ENCODE results near the gene ALDH8A1. TPM values are rescaled to one million over a fixed set of nuclear protein-coding genes. Genes with fewer than 3 reads are reported as not detected.
"Not testable (repeated sequence)": the region's sequence is repeated elsewhere in the genome, so short reads cannot be mapped to it uniquely, and the experiment has no call there.

Gene ALDH8A1
- total RNA-seq, 1 donor from 2014 or later, result 0.16 TPM

DNA sequence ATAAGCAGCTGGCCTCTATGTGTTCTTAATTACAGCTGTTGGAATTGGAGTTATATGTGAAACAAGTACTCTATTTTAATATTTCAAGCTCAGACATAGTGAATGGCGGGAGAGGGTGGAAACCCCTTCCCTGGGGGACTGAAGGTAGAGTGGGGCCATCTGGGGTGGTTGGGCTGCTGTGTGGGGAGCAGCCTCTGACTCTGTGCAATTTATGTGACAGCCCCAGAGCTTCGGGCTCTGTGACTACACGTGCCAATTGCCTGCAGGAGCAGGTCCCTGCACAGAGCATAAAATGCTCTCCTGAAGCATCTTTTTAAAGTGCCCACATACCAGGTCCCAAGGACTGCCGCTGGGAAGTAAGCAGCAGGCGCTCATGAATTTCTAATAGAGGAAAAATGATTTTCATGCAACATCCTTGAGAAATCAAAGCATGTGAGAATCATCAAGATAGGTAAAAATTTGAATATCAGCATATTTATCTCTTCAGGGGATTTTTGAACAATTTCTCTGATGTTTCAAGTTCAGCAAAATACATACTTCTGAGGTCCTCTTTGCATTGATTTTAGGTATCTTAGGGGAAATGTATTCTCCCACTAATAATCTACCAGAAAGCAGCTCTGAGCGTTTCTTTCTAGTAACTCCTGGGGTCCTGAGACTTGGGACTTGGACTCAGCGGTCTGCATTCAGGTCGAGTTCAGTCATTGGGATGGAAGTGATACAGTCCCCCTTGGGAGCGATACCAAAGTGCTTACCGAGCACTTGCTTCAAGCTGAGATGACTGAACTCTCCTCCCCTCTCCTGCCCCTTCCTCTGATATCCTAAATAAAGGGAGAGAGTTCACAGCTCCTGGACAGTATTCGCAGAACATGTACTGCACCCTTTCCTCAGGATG lies 40.0 kb downstream of the ALDH8A1 start:
- ATAC-seq, result no peak

DNA sequence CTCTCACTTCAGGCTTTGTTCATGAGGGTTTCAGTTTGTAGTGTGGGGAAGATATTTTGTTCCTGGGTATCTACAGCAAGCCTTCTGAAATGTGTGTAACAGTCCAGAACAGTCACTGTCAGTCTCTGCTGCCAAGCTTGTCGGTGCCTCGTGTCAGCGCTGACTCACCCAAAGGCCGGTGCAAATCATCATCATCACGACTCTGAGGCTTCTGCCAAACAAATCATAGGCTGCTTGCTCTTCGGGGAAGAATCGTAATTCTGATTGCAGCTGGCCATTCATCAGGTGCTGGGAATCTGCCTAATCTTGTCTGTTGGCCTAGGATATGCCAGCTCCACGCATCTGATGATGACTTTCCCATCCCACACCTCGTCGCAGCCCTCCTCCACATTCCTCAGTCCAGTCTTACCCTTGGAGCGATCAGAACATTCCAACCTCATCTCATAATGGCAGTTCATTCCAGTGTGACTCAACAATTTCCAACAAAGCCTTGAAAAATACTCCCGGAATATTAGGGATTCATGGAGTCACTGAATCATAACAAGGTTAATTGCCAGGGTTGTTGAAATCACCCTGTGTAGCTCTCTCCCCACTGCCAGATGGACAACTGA lies 40.9 kb downstream of the ALDH8A1 start:
- ATAC-seq, result peak; percentile 94

DNA sequence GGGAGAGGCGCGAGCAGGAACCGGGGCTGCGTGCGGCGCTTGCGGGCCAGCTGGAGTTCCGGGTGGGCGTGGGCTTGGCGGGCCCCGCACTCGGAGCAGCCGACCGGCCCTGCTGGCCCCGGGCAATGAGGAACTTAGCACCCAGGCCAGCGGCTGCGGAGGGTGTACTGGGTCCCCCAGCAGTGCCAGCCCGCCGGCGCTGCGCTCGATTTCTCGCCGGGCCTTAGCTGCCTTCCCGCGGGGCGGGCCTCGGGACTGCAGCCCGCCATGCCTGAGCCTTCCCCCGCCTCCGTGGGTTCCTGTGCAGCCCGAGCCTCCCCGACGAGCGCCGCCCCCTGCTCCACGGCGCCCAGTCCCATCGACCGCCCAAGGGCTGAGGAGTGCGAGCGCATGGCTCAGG lies 45.2 kb downstream of the ALDH8A1 start:
- ATAC-seq, result not testable (repeated sequence)

DNA sequence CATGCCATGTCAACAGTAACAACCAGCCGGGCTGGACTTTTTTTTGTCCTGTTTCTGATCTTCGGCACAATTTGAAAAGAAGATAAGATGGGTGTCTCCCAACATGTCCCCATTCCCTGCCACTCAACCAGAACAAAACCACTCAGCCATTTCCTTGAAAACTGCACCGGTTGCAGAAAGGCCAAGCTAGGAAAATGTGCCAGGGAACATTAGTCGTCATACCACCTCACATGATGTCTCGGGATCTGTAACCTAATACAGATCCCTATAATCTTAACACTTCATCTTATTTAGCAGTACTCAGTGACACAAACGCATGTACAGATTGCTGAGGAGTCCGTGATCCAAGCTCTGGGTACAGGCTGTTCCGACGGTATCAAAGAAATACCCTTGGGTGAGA lies 46.5 kb downstream of the ALDH8A1 start:
- peak; percentile 33 for ATAC-seq

DNA sequence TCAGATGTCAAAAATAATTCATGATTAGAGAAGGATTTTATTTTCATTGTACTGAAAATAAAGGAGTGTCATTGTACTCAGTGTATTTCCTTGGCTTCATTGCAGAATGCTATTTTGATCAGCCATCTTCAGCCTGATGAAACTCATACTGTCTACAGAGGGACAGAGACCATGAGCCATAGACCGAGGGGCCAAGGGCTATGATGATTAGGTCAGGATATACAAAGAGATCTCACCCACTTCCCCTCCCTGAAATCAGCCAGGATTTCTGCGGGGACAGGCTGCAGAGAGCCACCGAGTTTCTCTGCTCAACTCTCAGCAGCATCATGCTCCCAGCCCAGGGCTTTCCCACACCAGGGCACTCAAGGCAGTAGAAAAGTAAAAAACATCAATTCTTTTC lies 47.0 kb downstream of the ALDH8A1 start:
- no peak for ATAC-seq

DNA sequence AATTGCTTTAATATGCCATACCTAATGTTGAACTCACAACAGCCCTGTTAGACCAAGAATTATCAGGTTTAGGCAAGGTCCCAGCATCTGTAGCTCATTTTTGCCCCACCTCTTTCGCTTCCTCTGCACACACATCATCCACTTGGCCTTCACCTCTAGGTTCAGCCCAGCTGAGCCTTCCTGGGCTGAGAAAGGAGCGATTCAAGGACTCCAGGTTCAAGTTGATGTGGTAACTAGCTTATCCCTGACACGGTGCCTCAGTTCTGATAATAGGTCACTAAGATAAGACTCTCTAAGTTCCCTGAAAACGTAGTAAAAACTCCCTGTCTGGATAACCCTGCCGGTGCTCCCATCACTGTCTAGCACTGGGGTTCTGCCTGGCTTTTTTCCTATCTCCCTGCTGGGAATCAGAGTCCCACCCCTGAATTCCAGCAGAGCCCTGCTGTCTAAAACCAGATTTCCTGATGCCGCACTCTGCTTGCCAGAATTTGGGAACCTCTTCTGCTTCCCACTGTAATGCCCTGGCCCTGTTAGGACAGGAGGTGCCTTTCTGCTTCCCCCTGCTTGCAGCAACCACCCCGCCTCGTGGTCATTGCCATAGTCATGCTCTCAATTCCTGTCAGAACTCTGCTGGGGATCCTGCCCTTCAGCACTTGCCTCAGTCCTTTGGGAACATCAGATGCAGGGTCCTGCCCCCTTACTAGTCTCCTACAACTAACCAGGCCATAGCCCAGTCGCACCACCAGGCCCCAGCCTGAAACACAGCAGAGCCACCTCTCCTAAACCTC lies 47.6 kb downstream of the ALDH8A1 start:
- no peak for ATAC-seq

DNA sequence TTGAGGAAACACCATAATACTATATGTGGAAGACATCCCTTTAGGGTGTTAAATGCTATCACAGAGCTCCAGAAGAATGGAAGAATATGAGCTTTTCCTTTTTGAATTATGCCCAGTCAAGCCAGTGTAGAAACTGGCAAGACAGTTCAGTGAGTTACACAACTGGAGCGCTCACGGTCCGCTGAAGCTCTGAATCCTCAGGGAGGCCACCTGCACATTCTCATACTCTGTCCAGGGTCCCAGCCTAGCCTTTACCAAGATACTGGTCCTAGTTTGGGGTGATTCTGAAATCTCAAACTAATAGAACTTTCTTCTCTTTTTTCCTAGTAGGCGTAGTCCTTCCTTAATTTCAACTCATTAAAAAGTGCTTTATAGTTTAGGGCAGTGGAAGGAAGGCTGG lies 51.3 kb downstream of the ALDH8A1 start:
- no peak for ATAC-seq

DNA sequence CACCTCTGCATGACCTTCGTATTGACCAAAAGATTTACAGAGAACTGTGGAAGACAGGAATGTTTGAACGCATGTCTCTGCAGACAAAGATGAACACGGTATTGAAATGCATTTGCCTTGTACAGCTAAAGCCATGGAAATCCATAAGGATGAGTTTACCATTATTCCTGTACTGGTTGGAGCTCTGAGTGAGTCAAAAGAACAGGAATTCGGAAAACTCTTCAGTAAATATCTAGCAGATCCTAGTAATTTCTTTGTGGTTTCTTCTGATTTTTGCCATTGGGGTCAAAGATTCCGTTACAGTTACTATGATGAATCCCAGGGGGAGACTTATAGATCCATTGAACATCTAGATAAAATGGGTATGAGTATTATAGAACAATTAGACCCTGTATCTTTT lies 51.7 kb downstream of the ALDH8A1 start:
- not testable (repeated sequence) for ATAC-seq

DNA sequence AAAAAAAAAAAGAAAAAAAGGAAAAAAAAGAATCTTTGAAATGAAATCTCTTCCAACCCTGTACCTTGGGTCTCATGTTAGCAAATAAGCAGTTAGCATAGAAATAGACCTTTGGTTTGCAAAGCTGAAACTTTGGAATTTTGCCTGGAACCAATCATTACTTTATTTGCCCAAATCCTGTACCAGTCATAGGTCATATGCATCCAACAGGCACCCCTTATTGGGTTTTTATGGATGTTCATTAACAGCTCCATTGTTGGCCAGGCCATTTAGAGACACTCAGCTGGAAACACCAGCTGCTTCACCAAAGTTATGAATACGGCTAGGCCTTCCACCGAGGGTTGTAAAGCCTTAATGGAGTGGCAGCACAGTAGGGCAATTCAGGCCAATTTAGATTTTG lies 53.0 kb downstream of the ALDH8A1 start:
- no peak for ATAC-seq

DNA sequence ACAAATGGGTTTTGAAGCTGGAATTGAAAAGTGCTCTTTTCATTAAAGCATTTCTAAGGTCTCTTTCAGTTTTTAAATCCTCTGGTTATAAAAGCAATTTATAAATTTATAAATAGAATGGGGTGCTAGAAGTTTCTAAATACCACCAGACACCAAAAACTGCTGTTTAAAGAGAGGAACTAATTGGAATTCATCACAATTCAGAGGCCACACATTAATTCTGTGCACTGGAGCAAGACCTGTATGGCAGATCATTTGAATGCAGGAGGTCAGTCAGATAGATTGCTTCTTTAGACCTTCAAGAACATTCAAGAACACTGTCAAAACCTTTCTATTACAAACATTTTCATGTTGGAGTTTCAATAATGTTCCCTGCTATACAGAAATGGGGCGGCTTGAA lies 55.1 kb downstream of the ALDH8A1 start:
- ATAC-seq, result no peak

DNA sequence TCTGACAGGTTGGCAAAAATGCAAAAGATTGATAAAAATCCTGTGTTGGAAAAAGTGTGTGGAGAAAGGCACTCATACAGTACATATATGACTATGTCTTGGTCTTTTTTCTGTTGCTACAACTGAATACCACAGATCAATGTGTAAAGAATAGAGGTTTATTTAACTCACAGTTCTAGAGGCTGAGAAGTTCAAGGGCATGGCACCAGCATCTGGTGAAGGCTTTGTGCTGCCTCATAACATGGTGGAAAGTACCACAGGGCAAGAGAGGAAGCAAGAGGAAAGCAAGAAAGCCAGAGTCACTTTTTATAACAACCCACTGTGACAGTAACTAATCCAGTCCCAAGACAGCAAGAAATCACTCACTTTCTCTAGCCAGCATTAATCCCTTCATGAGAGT lies 57.5 kb downstream of the ALDH8A1 start:
- no peak for ATAC-seq

DNA sequence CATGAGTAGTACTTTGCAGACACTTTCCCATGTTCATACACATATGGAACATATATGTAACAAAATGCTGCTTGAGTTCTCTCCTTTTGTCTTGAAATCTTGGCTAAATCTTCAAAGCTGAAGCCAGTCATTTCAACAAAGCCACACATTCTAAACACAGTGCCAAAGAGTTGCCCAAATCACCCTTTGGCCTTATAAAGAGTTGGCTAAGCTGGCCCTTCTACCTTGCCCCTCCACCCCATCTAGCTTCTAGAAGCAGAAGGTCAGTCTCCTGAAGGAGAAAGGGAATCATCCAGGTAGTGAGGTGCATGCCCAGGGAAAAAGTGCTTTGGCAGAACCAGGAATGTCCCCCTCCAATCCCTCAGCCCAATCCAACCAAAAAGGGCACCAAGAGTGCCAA lies 58.3 kb downstream of the ALDH8A1 start:
- ATAC-seq, result no peak

DNA sequence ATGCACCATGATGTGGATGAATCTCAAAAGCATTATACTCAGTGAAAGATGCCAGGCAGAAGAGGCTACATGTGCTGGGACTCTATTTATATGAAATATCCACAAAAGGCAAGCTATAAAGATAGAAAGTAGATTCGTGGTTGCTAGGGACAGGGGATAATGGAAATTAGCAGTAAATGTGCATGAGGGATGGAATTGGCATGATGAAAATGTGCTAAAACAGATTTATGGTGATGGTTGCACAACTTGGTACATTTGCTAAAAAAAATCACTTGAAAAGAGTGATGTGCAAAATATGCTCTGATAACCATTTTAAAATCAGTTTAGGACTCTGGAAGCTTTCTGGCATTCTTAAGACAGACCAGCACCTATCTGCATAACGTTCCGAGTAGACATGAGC lies 61.6 kb downstream of the ALDH8A1 start:
- no peak for ATAC-seq

DNA sequence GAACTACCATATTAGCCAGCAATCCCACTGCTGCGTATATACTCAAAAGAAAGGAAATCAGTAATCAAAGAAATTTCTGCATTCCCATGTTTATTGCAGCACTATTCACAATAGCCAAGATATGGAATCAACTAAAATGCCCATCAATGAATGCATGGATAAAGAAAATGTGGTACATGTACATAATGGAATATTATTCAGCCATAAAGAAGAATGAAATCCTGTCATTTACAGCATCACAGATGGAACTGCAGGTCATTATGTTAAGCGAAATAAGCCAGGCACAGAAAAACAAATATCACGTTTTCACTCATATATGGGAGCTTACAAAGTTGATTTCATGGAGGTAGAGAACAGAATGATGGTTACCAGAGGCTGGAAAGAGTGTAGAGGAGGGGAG lies 65.1 kb downstream of the ALDH8A1 start:
- no peak for ATAC-seq

DNA sequence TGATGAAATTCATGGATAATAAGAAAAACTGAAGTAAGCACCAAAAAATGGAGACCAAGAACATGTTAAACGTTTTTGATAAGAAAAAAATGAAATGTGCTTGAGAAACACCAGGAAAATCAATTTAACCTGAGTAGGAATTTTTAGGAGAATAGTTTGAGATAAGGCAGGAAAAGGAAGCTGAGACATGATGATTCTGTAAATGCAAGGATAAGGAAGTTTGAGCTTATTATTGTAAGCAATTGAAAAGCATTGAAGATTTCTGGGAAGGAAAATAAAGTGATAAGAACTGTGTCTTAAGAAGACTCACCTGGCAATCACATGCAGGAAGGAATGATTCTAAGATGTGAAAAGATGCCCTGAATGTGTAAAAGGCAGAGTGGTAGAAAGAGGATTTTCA lies 66.6 kb downstream of the ALDH8A1 start:
- ATAC-seq, result no peak

DNA sequence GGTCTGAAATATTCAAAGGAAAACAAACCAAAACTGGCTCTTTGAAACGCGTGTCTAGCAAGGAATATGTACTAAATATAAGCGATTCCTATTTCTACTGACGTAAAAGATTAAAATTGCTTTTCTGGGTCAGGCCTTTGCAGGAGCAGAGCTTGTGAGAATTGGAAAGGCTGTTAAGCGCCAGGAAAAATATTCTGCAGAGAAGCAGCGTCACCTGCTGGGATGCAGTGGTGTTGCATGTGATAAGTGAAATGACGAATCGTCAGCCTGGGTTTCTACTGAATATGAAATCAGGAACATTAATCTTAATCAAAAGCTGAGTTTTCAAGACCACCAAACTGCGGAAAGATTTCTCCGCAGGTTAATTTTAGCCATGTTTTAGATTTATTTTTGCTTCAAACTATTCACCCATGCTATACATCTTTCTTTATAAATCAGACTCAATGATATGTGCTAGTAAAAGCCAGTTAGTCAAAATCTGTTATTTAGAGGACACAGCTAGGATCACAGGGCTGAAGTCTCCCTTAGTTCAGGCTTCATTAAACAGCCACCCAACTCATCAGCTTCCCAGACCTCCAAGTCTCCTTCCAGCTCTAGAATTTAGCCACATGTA lies 67.4 kb downstream of the ALDH8A1 start:
- ATAC-seq, result peak; percentile 90

DNA sequence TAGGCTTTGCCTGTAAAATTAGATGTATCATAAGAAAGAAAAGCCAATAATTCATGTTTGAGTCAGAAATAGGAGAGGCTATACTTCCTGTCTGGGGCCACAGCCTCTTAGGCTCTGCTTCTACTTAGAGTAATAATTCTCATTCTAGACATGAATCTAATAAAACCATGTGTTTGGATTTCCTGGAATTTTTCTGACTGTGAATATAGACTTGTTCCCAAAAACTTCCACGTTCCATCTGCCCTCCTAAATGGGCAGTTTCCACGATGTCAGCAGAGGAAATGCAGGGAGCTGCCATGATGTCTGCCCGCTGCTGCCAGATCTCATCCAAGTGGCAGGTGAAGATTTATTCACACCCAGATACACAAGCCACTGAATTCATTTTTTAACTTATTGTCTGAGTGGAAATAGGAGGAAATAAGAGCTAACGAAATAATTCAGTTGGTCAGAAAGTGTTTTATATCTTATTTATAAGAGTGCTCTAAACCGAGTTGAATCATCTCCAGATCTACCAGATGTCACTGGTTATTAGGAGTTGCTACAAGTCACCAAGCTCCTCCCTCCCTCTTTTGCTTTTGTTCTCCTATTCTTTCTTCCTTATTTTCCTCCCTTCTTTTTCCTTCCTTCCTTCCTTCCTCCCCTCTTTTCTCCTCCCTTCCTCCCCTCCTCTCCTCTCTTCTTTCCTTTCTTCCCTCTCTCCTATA lies 69.3 kb downstream of the ALDH8A1 start:
- no peak for ATAC-seq

DNA sequence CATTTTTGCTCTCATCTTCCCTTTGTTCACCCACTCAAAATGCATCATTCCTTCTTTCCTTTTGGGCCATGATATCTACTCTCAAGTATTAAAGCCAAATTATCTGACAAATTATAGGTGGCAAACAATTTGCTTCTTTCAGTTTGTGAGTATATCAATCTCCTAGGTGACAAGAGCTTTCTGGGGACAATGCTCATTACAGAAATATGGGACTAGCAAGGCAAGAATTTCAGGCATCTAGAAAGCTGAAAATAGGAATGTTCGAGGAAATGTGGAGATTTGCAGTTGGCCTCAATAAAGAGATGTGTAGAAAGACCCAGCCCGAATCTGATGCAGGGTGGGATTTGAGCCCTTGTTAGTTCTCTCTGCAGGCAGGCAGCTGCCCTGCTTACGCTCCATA lies 71.8 kb downstream of the ALDH8A1 start:
- ATAC-seq, result no peak

DNA sequence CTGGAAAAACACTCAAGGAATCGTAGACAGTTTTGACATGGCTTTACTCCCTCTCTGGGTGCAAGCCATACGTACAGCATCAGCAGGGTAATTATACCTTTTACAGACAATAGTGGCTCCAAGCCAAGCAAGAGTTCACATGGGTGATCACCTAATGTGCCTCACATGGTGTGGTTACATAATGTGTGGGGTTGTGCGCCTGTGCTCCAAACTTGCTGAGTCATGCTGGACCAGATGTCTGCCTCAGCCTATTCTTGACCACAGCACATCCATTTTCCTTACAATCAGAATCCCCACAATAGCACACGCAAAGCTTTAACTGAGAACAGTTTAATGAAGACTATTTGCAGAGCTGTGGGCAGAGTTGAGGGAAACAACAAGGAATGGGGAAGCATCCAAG lies 74.5 kb downstream of the ALDH8A1 start:
- no peak for ATAC-seq

DNA sequence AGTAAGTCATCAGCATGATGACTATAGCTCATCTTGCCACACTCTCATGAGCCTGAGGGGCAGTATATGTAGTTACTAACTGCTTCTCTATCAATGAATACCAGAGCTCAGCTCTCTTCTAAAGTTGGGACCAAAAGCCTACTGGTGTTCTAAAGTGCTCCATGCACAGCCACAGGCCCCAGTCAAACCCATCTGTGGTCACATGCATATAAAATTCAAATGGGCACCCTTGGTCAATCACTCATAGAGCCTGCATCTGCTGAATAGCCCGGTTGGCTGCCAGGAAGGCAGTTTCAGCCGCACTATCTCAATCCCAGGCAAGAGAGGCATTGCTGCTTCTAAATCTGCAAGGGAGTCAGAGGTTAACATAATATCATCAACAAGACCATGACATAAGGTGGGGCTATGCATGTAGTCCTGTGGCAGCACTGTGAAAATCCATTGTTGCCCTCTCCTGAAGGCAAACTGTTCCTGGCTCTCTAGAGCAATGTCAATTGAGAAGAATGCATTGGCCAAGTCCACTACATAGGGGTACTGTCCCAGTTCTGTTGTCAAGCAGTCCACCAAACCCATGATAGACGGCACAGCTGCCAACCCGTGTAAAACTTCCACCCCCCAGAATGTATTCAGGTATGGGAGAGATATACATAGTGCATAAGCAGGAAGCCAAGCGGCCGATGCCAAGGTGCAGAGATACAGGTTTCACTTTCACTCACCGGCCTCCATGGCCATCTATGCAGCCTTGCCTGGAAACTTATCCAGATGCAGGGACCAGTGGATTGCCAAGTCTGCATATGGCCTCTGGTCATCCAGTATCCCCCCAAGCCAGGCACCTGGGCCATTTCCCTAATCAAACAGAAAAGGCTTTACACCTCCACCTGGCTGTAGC lies 76.2 kb downstream of the ALDH8A1 start:
- ATAC-seq, result no peak

All from esophagus mucosa (tissue), 1 donor.